LoVo (cell line): ENCODE results near the gene ITFG1.

Experiments used
- DNase-seq: peaks from one replicate; pipeline ENCODE4 v3.0.0-alpha.2; 2016; ENCODE audit warnings: low spot score

Gene ITFG1

GRCh38 chr16:47150067-47150466 lies 310.8 kb downstream of the ITFG1 start:
- DNase-seq = no peak

GRCh38 chr16:47144559-47144877 lies 316.3 kb downstream of the ITFG1 start:
- no peak for DNase-seq

DNA sequence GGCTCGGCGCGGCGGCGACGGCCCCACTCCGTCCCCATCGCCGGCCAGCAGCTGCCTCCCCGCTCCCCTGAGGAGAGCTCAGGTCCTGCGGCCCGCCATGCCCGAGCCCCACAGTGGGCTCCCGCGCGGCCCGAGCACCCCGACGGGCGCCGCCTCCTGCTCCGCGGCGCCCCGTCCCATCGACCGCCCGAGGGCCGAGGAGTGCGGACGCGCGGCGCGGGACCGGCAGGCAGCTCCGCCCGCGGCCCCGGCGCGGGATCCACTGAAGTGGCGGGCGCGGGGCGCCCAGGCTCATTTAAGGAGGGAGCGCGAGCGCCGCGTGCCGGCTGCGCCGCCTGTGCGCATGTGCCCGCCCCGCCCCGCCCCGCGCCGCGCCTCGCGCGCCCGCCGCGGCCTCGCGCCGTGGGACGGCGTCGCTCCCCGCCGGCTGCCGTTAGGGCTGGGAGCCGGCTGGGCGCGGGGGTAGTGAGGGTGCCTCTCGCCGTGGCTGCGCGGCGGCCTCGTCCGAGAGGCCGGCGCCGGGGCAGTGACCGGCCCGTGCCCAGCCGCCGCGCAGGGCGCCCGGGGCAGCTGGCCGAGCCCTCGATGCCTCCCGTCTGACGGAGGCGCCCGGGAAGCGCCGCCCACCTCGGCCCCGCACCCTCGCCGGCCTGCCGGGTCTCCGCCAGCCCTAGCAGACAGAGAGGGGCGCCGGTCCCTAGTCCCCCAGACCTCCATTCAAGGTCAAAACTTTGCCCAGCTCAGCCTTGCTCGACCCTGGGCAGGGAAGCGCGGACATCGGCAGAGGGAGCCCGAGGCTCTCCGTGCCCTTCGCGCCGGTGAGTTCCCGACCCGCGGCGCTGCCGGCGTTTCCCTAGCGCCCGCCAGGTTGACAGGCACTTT lies 316.9 kb downstream of the ITFG1 start, which contains the start of gene NETO2:
Gene NETO2, minus strand, starts transcription at position 269 of the 882 bp plus-strand sequence. CDS start 333 bp downstream, outside the sequence.
- peak; percentile 75 for DNase-seq

DNA sequence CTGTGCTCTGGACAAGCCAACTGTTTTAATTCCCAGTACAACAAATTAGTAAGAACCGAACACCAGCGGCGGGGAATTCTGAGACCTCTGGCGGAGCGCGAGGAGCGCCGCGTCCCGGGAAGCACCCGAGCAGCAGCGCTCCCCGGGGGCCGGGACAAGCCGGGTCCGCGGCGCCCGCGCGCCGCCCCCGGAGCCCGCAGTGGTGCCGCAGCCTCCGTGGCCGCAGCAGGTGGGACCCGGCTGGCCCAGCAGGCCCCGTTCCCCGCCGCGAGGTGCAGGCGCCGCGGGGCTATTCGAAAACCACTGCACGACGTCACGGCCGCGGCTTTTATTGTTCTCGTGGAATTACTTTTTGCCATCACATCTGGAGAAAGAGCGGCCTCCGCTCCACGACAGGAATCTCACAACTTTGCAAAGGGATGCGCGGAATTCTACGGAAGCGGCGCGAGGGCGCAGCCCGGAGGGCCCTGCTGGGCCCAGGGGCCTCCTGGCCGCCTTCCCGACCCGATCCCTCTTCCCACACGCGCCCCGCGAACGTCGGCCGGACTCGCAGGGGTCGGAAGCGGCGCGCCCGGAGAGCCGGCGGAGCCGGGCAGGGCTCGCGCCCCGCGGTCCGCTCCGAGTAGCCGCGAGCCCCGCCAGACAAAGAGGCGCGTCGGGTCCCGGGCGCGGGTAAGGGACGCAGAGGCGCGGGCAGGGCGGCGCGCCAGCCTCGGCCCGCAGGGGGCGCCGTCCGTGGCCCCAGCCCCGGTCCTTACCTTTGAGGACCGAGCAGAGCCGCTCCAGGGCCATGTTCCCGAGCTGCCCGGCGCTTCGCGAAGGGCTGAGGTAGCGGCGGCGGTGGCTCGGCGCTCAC lies 317.8 kb downstream of the ITFG1 start:
- DNase-seq = peak; percentile 81

GRCh38 chr16:47142486-47142820 lies 318.4 kb downstream of the ITFG1 start:
- no peak for DNase-seq

GRCh38 chr16:47141773-47142485 lies 318.9 kb downstream of the ITFG1 start:
- DNase-seq = peak; percentile 91

- no peak for DNase-seq
These were observed 320.2 kb downstream of the ITFG1 start for GRCh38 chr16:47140686-47141085.

DNA sequence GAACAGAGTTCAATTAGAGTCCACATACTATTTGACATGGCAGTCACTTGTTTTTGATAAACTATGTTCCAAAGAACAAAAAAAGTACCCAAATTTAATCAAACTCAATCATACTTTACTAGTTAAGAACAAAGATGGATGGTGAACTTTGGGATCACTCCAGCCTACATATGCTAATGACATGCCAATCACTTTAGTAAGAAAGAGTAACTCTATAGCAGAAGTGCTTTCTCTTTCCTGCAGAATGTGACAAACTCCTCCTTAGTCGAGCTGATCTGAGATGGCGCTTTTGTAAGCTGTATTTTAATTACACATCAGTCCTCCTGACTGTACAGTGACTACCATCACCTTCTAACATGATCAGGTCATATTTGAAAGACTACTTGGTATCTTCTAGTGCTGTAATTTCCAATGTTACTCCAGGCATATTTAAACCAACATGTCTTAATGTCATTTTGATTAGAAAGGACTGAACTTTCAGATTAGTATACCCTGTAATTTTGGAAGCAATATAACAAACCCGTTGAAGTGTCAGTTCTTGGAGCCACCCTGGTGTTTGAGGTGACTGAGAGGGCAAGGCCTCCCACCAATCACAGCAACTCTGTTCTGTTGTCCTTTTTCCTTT lies 321.2 kb downstream of the ITFG1 start:
- DNase-seq = no peak

GRCh38 chr16:47137925-47138324 lies 322.9 kb downstream of the ITFG1 start:
- peak; percentile 30 for DNase-seq

GRCh38 chr16:47136099-47136842 lies 324.6 kb downstream of the ITFG1 start:
- peak; percentile 41 for DNase-seq

DNA sequence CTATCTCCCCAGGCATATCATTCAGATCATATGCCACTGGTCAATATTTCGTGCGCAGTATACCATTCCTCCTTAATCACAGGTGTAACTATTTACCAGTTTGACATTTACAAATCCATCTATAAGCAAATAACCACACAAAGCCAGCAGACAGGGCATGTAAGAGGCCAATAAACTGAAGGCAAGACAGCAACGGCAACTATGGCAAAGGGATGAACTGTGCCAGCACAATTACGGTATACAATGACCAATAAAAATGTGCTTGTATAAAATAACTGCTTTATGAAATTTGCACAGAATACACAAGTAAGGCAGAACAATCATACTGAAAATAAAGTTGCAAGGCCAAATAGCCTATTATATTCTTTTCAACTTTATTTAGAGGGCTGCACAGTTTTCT lies 326.3 kb downstream of the ITFG1 start:
- DNase-seq = no peak

DNA sequence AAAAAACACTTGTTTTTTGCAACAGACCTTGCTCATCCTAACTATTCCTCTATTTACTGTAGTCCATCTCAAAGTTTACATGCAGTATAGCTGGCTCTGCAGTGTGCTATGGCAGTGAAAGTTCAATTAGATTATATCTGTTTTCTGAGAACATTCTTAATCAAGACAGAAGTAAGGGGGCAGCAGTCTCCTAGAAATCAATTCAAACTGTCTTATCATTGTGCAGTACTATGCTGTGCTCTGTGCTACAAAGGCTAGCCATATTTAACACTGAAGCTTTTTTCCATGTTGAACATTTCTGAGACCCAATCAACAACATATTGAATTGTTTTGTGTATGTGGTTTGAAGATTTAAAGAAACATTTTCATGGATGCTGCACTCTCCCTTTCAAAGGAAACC lies 328.6 kb downstream of the ITFG1 start:
- no peak for DNase-seq

DNA sequence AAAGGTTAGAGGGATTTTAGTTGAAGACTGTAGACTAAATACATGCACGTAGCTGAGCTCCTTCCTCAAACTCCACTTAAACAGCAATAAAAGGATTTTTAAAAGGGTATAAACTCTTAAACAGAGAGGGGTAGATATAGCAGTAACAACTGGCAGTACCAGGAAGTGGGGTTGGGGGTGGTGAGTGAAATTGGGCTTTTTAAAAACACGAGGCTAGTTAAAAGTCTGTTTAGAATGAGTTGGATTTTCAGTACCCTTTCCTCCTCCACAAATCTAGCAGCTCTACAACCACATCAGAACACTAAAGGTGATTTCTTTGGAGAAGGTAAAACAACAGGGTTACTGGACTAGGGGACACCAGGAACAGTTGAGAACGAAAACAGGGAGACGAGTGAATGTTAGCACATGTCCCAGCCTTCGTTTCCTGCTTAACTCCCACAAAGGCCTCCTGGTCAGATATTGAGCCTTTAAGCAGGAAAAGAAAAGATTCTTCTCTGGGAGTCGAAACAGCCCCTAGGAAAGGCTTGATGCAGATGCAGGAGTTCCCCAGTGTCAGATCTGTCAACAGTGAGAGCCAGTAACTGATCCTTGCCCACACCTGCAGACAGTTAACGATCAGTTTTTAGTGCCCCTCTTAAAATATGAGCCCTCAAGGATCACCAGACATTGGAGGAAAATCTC lies 331.0 kb downstream of the ITFG1 start:
- no peak for DNase-seq

DNA sequence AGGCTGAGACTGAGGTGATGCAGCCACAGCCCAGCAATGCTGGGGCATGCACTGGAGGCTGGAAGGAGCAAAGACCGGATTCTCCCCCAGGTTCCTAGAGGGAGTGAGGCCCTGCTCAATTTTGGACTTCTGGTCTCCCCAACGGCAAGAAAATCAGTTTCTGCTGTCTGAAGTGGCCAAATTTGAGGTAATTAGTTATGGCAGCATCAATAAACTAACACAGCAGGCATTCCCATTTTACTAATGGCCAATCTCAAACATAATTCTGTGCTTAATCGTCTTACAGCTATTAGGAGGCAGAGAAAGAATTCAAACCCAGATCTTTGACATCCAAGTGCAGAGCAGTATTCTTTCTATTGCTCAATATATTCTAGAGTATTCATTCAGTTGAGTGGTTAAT lies 333.3 kb downstream of the ITFG1 start:
- no peak for DNase-seq

- DNase-seq = no peak
These were observed 335.1 kb downstream of the ITFG1 start for GRCh38 chr16:47125757-47126156.

DNA sequence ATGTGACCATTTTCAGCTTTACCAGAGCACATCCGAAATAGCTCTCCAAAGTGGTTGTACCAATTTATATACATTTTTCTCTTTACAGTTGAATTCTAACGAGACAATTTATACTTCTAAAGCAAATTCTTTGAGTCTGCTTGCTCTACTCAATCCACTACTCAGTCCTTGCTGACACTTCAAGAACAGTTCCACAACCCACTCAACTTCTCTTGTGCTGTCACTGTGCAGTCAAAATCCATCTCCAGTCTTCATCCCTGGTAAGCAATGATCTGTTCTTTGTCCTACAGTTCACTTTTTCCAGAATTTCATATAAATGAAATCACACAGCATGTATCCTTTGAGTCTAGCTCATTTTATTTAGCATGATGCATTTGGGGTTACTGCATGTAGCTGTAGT lies 347.7 kb downstream of the ITFG1 start:
- DNase-seq = no peak

DNA sequence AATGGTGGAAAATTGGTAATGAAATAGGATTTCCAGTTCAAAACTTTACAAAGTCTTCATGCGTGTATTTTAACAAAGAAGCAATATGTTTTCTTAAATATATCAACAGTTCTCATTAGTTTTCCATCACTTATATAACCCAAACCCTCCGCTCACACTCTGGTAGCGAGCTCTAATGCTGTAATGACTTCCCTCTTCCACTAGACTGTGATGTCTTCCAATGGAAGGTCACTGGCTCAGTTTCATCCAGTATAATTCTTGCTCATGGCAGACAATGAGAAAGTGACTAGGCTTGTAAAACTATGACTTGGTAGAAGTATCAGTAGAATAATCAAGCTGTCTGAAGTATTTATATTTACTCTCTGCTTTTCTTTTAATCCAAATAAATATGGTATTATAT lies 349.9 kb downstream of the ITFG1 start:
- DNase-seq = no peak

DNA sequence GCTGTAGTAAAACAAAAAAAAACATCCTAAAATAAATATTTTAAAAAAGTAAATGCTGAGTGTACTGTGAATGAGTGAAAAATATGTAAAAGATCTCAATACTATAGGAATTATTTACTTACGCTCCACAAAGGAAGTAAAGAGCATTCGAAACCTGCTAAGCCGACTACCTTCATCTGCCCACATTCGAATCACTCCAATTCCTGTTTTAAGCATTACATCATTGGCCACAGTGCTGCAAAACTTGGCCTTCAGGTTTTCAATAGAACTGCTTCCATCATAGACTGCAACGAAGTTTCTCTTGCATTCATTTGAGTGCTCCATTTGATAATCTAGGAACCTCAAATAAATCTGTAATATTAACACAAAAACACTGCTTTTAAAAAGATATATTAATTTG lies 351.5 kb downstream of the ITFG1 start:
- no peak for DNase-seq
